Spinal cord (tissue), 10 donors: Measurements from ENCODE around the gene UNCX. TPM values are rescaled to one million over a fixed set of nuclear protein-coding genes. Genes with fewer than 3 reads are reported as not detected.

Source experiments
- DNase-seq, 6 donors: peaks; one replicate each; pipeline versions ENCODE4 v3.0.0 to v3.0.0-alpha.2; 2013 to 2015; ENCODE audit warnings: low spot score in 6 of 6, low read depth in 4 of 6
- H3K27ac ChIP-seq: one replicate; pipeline ENCODE4 v1.5.1; 2013; ENCODE audit warnings: low read depth, low read length, control low read depth
- H3K27me3 ChIP-seq: one replicate; pipeline ENCODE4 v1.6.1; 2013; ENCODE audit warnings: low read length; ENCODE audit not compliant: control insufficient read depth, insufficient read depth
- H3K36me3 ChIP-seq: one replicate; pipeline ENCODE4 v1.6.1; 2013; ENCODE audit warnings: low read length; ENCODE audit not compliant: control insufficient read depth, insufficient read depth
- H3K4me1 ChIP-seq: one replicate; pipeline ENCODE4 v1.6.1; 2013; ENCODE audit warnings: low read length; ENCODE audit not compliant: control insufficient read depth, insufficient read depth
- H3K4me3 ChIP-seq: one replicate; pipeline ENCODE4 v1.5.1; 2013; ENCODE audit warnings: low read depth, low read length, control low read depth
- H3K9me3 ChIP-seq: one replicate; pipeline ENCODE4 v1.6.1; 2013; ENCODE audit warnings: low read length; ENCODE audit not compliant: control insufficient read depth, insufficient read depth
- WGBS: methylation state at CpG from one replicate; pipeline ENCODE4 v1.1.5; 2013; ENCODE audit warnings: missing lambda C conversion rate; ENCODE audit not compliant: insufficient coverage; 5-methylcytosine and 5-hydroxymethylcytosine counted together
- polyA plus RNA-seq, 2 donors: library from polyadenylated mRNA; unstranded; fragments of 120-200 nt; gene quantifications; one replicate each; pipeline ENCODE4 v1.2.1, GENCODE V29; 2013; ENCODE audit not compliant: insufficient read length in 2 of 2
- total RNA-seq, 2 donors: library from RNA; depleted of rRNA in 1 of 2; stranded (reverse); fragments of 120-200 nt in 1 of 2; fragments of >200 nt in 1 of 2; gene quantifications; one replicate each; pipeline versions ENCODE4 v1.2.3 to v1.2.4, GENCODE V29; 2013 to 2014
- donor health status: healthy.

UNCX gene
- total and polyA plus RNA-seq, 4 donors, result 0.69 to 3.9 (median 2.8) TPM

DNA sequence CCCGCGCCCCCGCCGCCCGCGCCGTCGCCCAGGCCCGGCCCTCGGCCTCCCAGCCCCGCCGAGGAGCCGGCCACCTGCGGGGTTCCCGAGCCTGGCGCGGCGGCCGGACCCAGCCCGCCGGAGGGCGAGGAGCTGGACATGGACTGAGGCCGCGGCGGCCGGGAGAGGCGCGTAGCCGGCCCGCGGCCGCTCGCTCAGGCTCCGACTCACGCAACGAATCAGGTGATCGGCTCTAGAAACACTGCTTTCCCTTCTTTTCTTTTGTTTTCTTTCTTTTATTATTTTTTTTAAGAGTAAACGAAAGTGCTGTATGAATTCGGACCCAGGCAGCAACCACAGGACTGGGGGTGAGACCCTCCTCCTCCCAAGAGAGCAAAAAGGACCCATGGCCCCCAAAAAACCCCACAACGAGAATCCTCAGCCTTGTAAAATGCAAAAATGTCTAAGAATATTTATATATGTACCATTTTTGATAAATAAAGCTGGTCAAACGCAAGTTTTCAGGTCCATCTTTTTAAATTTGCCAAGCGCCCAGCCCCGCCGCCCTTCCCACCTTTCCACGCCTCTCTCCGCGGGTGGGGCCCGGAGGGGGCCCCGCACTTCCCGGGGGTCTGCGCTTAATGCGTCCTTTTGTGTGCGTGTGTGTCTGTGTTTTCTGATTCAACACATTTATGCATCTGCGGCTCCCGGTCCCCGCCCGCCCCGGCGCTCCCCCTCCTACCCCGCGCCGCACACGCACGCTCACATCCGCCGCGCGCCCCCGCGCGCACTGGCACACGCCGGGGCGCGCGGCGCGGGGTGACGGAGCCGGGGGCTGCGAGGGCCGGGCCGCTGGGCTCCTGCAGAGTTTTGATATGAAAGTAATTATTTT, 4.4 kb downstream of the UNCX start:
- H3K27ac ChIP-seq, result no peak overlapping the region
- WGBS, result under 1% methylated on average over 31 of the region's 83 CpGs
- H3K9me3 ChIP-seq, result no peaks in the 10 kb centered on the region
- H3K27me3 ChIP-seq, result peaks cover 85% of the 10 kb centered on the region
- H3K36me3 ChIP-seq, result no peaks in the 10 kb centered on the region
- DNase-seq, result peak in 2 of 6 donors; percentile 42 to 58
- no peak overlapping the region for H3K4me3 ChIP-seq
- H3K4me1 ChIP-seq, result peaks cover 25% of the 10 kb centered on the region

DNA sequence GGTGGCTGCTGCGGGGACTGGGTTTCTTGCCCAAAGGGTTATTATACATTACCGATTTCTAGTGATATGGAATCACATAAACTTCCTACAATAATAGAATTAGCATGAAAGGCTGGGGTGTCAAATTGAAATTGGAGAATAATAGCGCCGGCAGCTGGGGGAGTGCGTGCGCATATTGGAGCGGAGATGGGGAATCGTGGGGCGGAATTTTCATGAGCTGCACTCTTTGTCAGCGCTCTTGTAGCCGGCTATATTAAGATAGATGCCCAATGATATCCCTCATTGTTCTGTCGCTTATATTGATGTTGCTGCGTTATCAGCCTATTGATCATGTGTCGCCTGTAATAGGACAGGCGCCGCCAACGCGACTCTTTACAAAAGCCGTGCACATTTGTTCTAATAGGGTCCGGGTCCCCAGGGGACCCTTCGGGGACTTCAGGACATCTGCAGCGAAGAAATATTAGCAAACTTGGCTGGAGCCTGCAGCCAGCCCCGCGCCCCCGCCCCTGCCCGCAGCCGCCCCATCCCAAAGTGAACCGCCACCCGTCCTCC, 5.1 kb downstream of the UNCX start:
- Histone ChIP-seq H3K36me3 (no peaks in the 10 kb centered on the region), H3K27ac (no peak overlapping the region), H3K9me3 (no peaks in the 10 kb centered on the region), H3K4me3 (no peak overlapping the region), H3K4me1 (peaks cover 26% of the 10 kb centered on the region), H3K27me3 (peaks cover 86% of the 10 kb centered on the region)
- whole genome bisulfite sequencing, result 2% methylated on average over 25 of the region's 29 CpGs
- DNase-seq, result peak in 1 of 6 donors; percentile 93

DNA sequence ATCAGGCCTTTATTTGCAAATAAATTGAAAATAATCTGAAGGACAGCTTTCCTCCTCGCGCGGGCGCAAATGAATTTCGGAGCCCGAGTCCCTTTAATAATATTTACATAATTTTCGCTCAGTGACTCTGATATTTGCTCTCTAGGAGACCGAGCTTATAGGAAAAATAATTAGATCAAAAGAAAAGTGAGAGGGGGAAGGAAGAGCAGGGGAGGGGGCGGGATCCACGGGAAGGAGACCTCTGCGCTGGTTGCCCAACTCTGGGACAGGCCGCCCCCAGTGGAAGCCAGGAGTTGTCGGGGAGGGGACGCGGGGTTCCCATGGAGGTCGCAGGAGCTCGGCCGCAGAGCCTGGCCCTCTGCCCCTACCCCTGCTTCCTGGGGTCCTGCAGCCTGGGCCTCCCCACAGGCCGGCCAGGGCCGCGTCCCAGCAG, 5.8 kb downstream of the UNCX start:
- peak in 2 of 6 donors; percentile 9 to 76 for DNase-seq
- no peak overlapping the region for H3K27ac ChIP-seq
- peaks cover 89% of the 10 kb centered on the region for H3K27me3 ChIP-seq
- 11% methylated on average over 16 of the region's 21 CpGs for WGBS
- H3K9me3 ChIP-seq, result no peaks in the 10 kb centered on the region
- peaks cover 30% of the 10 kb centered on the region for H3K4me1 ChIP-seq
- H3K36me3 ChIP-seq, result no peaks in the 10 kb centered on the region
- H3K4me3 ChIP-seq, result no peak overlapping the region

DNA sequence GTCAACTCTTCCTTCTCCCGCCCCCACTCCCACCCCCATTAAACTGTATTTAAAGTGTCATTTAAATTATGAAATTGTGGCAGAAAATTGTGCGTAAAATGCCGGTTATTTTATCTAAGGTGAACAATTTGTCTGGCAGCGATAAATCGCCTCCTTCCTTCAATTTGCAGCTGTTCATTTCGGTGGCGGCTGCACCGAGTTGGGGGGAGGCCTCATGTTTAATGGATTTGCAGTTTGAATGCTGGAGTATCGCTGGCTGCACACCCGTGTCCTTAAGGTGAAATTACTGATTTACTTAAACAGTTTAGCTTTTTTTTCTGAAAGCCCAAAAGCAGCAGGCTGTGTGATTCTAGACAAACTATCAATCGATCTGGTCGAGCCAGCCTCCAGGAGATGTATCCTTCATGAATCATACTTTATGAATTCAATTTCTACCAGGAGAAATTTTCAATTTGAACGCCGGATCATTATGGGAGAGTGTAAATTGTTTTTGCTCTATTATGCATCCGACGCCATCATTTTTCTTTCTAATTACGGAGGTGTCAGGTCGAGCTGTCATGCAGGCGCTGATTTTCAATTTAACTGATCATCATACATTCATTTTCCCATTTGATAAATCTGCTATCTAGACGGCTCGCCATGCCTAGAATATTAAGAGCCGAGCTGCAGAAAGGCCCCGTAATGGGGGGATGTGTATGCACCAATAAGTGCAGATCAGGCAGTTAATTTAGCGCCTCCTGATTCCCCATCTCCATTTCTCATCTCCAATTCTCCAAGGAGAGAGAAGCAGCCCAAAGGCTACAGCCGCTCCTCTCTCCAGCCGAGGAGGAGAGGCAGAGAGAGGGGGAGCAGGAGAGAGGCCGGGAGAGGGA, 6.5 kb downstream of the UNCX start:
- Histone ChIP-seq H3K27me3 (peaks cover 89% of the 10 kb centered on the region), H3K9me3 (no peaks in the 10 kb centered on the region), H3K4me3 (no peak overlapping the region), H3K27ac (no peak overlapping the region), H3K4me1 (peaks cover 37% of the 10 kb centered on the region), H3K36me3 (no peaks in the 10 kb centered on the region)
- 6% methylated on average over 9 of the region's 27 CpGs for whole genome bisulfite sequencing
- DNase-seq, result peak in 2 of 6 donors; percentile 51 to 95

DNA sequence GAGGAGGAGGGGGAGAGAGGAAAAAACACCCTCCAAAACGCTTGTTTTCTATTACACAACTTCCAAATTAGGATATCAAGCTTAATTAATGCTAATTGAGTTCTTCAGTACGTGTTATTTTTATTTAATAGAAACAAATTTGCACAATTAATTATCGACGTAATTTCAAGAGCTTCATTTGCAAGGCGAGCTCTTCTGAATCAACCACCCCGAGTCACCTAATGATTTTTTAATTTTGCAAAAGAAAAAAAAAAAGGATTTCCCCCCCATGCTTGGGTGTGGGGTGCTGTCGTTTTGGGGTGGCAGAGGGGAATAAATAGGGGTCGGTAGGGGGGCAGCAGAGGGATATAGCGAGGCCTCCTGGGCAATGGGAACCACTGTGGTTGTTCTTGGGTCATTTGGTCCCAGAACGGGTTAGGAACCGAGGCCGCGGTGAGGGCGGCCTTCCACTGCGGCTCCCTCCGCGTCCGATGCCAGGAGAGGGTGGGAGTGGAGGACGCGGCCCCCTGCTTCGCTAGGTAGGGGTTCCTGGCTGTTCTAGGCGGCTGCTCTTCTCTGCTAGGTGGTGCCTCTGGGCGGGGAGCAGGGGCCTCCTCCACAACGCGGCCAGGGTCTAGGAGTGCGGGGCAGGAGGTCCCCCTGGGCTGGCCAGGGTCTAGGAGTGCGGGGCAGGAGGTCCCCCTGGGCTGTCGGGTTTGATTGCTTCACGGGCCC, 7.3 kb downstream of the UNCX start:
- WGBS, result 12% methylated on average over 22 of the region's 29 CpGs
- H3K9me3 ChIP-seq, result no peaks in the 10 kb centered on the region
- H3K27me3 ChIP-seq, result peaks cover 89% of the 10 kb centered on the region
- H3K4me3 ChIP-seq, result no peak overlapping the region
- H3K4me1 ChIP-seq, result peaks cover 38% of the 10 kb centered on the region
- DNase-seq, result peak in 1 of 6 donors; percentile 9
- no peak overlapping the region for H3K27ac ChIP-seq
- no peaks in the 10 kb centered on the region for H3K36me3 ChIP-seq

DNA sequence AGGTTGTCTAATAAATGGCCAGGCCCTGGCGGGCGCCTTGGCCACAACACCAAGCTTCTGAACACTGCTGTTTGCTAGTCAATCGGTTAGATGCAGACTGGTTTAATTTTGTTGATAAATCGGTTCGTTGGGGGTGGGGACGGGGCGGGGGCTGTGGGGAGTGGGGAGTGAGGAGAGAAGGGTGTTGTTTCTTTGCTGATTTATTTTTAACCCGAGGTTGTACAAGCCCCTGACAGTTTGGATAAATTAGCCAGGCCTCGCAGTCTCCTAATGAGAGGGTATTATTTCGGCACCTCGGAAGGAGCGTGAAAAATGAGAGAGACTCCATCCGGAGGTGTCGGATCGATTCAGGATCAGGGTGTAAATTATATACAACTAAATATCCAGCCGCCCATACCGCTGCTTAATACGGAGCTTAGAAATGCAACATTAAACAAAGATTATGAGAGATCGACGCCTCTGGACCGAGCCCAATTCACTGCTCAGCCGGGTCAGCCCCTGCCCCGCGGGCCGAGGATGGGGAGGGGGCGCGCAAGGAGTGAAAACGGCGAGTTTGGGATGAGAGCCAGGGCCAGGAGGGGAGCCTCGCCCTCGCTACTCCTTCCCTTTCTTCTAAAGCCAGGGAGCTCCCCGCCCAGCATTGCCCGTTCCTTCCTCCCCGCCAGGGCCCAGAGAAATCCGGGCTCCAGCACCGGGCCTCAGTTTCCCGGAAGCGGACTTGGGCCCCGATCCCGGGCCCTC, 8.0 kb downstream of the UNCX start:
- H3K27ac ChIP-seq, result no peak overlapping the region
- DNase-seq, result peak in 2 of 6 donors; percentile 35 to 74
- WGBS, result 3% methylated on average over 33 of the region's 40 CpGs
- H3K36me3 ChIP-seq, result no peaks in the 10 kb centered on the region
- H3K4me3 ChIP-seq, result no peak overlapping the region
- peaks cover 89% of the 10 kb centered on the region for H3K27me3 ChIP-seq
- peaks cover 34% of the 10 kb centered on the region for H3K4me1 ChIP-seq
- no peaks in the 10 kb centered on the region for H3K9me3 ChIP-seq

DNA sequence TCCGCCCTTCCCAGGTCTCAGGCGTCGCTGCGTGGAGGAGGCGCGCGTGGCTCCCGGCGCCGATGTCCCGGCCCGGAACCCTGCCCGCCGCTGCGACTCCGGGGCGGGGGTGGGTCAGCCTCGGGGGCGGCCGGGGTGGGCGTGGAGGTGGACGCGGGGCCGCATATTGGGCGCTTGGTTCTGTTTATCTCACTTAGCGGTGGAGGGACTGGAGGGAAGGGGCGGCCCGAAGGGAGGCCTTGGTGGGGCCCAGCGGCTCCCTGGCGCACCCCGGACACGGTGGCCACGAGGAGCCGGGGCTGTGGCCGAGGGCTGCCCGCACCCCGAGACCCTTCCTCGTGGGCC, 8.6 kb downstream of the UNCX start:
- Histone ChIP-seq H3K9me3 (no peaks in the 10 kb centered on the region), H3K4me1 (peaks cover 34% of the 10 kb centered on the region), H3K4me3 (no peak overlapping the region), H3K27ac (no peak overlapping the region), H3K27me3 (peaks cover 92% of the 10 kb centered on the region), H3K36me3 (no peaks in the 10 kb centered on the region)
- no peak for DNase-seq
- 2% methylated on average over 38 of the region's 38 CpGs for WGBS

DNA sequence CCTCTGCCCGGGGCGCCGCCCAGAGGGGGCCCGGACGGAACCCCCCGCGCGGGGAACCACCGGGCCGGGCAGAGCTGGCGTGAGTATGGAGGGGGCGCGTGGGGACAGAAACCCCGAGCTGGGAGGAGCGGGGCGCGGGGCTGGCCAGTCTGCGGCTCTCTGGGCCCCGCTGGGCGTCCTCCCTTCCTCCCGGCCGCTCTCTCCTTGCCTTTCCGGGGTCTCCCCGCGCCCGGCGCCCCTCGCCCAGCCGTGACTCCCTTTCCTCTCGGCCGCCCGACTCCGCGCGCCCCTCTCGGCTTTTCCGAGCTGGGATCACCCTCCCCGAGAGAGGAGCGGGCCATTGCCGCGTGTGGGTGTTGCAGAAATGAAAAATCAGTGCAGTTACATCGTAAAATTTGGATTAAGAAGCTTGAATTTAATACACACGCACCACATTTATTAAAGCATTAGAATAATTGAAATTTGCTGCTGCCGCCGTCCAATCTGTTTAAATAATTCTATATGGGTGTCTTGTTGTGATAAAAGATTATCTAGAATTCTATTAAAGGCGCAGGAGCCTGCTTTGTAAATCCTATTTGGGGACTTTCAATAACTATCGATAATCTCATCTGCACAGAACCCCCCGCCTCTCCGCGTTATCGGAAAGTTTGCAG, 9.1 kb downstream of the UNCX start:
- H3K9me3 ChIP-seq, result no peaks in the 10 kb centered on the region
- peak in 2 of 6 donors; percentile 32 to 56 for DNase-seq
- H3K27ac ChIP-seq, result no peak overlapping the region
- H3K27me3 ChIP-seq, result peaks cover 97% of the 10 kb centered on the region
- no peak overlapping the region for H3K4me3 ChIP-seq
- 3% methylated on average over 41 of the region's 51 CpGs for WGBS
- H3K36me3 ChIP-seq, result no peaks in the 10 kb centered on the region
- H3K4me1 ChIP-seq, result peaks cover 39% of the 10 kb centered on the region
